Loucy (cell line): ENCODE data around the gene GPC4.

Experiments used
- H2AFZ ChIP-seq: fragments of 200-600 bp; sonication (generic); 2 replicates; pipeline ENCODE4 v1.6.0; 2016; ENCODE audit warnings: antibody characterized with exemption, mild to moderate bottlenecking, low read length, moderate library complexity
- H3F3A ChIP-seq: fragments of 200-600 bp; 2 replicates; pipeline ENCODE4 v1.6.0; 2016; ENCODE audit warnings: antibody characterized with exemption, low read depth, mild to moderate bottlenecking
- H3K27me3 ChIP-seq: fragments of 200-600 bp; sonication (generic); 2 replicates; pipeline ENCODE4 v1.6.1; 2014; ENCODE audit warnings: low read length, mild to moderate bottlenecking; ENCODE audit not compliant: insufficient read depth, poor library complexity, severe bottlenecking
- H3K36me3 ChIP-seq: fragments of 200-600 bp; sonication (generic); 2 replicates; pipeline ENCODE4 v1.6.1; 2016; ENCODE audit warnings: low read length; ENCODE audit not compliant: insufficient read depth
- H3K4me1 ChIP-seq: fragments of 200-600 bp; sonication (generic); 2 replicates; pipeline ENCODE4 v1.5.1; 2014; ENCODE audit warnings: low read length, mild to moderate bottlenecking; ENCODE audit not compliant: insufficient read depth, poor library complexity, severe bottlenecking
- H3K4me2 ChIP-seq: fragments of 200-600 bp; sonication (generic); 2 replicates; pipeline ENCODE4 v1.6.0; 2014; ENCODE audit warnings: antibody characterized with exemption, low read length, low read depth, mild to moderate bottlenecking; ENCODE audit not compliant: poor library complexity, severe bottlenecking
- H3K4me3 ChIP-seq: fragments of 200-600 bp; sonication (generic); 2 replicates; pipeline ENCODE4 v1.5.1; 2014; ENCODE audit warnings: low read length, mild to moderate bottlenecking, mixed read lengths; ENCODE audit not compliant: poor library complexity, severe bottlenecking
- H3K79me2 ChIP-seq: fragments of 200-600 bp; sonication (generic); 2 replicates; pipeline ENCODE4 v1.6.1; 2014; ENCODE audit warnings: low read length; ENCODE audit not compliant: insufficient read depth
- H3K9ac ChIP-seq: fragments of 200-600 bp; sonication (generic); 2 replicates; pipeline ENCODE4 v1.6.0; 2014; ENCODE audit warnings: mild to moderate bottlenecking, low read depth, low read length, moderate library complexity; ENCODE audit not compliant: poor library complexity, severe bottlenecking
- H3K9me2 ChIP-seq: fragments of 200-600 bp; sonication (generic); replicated peaks from 2 replicates; pipeline ENCODE4 v1.6.1; 2016; ENCODE audit warnings: low read depth, low read length, mixed read lengths
- H3K9me3 ChIP-seq: fragments of 200-600 bp; sonication (generic); 2 replicates; pipeline ENCODE4 v1.6.1; 2014; ENCODE audit warnings: mild to moderate bottlenecking, antibody characterized with exemption, low read length, low read depth; ENCODE audit not compliant: insufficient read depth
- H4K20me1 ChIP-seq: fragments of 200-600 bp; sonication (generic); 2 replicates; pipeline ENCODE4 v1.6.0; 2014; ENCODE audit warnings: antibody characterized with exemption, low read length, mild to moderate bottlenecking; ENCODE audit not compliant: insufficient read depth, poor library complexity, severe bottlenecking
- EZH2phosphoT487 ChIP-seq: fragments of 200-600 bp; IDR thresholded peaks from 2 replicates; pipeline ENCODE4 v1.6.1; 2018; ENCODE audit warnings: antibody characterized with exemption, mild to moderate bottlenecking, moderate library complexity, borderline replicate concordance
- TF ChIP-seq, protein P1 (sequence below): fragments of 200-600 bp; sonication (generic); conservative IDR thresholded peaks from 2 replicates; pipeline ENCODE4 v1.5.1; 2014; ENCODE audit warnings: mild to moderate bottlenecking, antibody characterized with exemption, low read length

The GPC4 gene

DNA sequence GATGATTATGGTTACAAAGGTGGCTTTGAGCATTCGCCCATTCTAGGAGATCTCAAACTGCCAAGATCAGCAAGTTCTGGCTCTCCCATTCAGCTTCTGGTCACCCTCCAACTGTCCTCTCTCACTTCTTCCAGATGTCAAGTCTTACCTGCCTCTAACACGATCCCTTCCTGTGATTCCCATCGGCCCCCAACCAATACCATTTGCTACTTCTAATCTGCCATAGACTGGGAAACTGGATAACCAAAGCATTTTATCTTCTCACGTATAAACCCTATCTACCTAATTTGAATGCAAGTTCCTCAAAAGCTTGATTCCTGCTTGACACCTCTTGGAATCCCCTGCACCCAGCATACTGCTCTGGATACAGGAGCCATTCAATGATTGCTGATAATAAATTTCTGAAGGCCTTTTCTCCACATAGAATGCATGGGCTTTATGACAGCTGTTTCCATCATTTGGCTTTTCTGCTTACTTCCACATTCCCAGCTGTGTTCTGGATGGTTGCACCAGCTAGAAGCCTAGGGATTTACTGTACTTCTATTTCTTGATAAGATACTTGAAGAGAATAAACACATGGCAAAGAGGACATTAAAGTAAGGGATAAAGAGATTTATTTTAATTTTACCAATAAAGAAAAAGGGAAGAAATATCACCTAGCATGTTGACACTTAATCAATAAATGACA, 9.6 kb downstream of the GPC4 start:
- Histone ChIP-seq H3K4me1 (peaks cover 19% of the 10 kb centered on the region), H3K36me3 (no peaks in the 10 kb centered on the region), H3K9me2 (no peaks in the 10 kb centered on the region), H2AFZ (no peak overlapping the region), H3K4me2 (no peak overlapping the region), H3F3A (no peaks in the 10 kb centered on the region), H4K20me1 (no peaks in the 10 kb centered on the region), H3K79me2 (no peaks in the 10 kb centered on the region), H3K27me3 (no peaks in the 10 kb centered on the region), H3K9me3 (no peaks in the 10 kb centered on the region), H3K4me3 (no peak overlapping the region), H3K9ac (no peak overlapping the region)
- TF ChIP-seq EZH2phosphoT487: no peak
- TF ChIP-seq, protein P1, sequence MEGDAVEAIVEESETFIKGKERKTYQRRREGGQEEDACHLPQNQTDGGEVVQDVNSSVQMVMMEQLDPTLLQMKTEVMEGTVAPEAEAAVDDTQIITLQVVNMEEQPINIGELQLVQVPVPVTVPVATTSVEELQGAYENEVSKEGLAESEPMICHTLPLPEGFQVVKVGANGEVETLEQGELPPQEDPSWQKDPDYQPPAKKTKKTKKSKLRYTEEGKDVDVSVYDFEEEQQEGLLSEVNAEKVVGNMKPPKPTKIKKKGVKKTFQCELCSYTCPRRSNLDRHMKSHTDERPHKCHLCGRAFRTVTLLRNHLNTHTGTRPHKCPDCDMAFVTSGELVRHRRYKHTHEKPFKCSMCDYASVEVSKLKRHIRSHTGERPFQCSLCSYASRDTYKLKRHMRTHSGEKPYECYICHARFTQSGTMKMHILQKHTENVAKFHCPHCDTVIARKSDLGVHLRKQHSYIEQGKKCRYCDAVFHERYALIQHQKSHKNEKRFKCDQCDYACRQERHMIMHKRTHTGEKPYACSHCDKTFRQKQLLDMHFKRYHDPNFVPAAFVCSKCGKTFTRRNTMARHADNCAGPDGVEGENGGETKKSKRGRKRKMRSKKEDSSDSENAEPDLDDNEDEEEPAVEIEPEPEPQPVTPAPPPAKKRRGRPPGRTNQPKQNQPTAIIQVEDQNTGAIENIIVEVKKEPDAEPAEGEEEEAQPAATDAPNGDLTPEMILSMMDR: no peak

DNA sequence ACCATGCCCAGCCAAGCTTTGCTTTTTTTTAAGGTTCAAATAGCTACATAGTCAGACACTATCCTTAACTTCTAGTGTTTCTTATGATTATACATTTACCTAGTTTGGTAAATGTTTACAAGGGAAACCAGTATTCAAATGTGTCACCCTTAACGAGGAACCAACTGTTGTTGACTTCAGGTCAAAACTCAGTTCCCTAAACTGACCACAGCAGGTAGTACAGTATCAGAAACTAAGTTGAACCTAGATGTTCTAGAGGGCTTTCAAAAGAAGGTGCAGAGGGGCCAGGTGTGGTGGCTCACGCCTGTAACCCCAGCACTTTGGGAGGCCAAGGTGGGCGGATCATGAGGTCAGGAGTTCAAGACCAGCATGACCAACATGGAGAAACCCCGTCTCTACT, 11.3 kb downstream of the GPC4 start:
- no peaks in the 10 kb centered on the region for H3K9me2 ChIP-seq
- H3K4me1 ChIP-seq: peaks cover 19% of the 10 kb centered on the region
- no peaks in the 10 kb centered on the region for H3K36me3 ChIP-seq
- no peaks in the 10 kb centered on the region for H3K79me2 ChIP-seq
- no peak for TF ChIP-seq EZH2phosphoT487
- TF ChIP-seq, protein P1: no peak
- no peaks in the 10 kb centered on the region for H3K9me3 ChIP-seq
- H3K4me3 ChIP-seq: no peak overlapping the region
- no peak overlapping the region for H2AFZ ChIP-seq
- H3K4me2 ChIP-seq: no peak overlapping the region
- H4K20me1 ChIP-seq: no peaks in the 10 kb centered on the region
- H3K27me3 ChIP-seq: no peaks in the 10 kb centered on the region
- H3K9ac ChIP-seq: no peak overlapping the region
- no peaks in the 10 kb centered on the region for H3F3A ChIP-seq

DNA sequence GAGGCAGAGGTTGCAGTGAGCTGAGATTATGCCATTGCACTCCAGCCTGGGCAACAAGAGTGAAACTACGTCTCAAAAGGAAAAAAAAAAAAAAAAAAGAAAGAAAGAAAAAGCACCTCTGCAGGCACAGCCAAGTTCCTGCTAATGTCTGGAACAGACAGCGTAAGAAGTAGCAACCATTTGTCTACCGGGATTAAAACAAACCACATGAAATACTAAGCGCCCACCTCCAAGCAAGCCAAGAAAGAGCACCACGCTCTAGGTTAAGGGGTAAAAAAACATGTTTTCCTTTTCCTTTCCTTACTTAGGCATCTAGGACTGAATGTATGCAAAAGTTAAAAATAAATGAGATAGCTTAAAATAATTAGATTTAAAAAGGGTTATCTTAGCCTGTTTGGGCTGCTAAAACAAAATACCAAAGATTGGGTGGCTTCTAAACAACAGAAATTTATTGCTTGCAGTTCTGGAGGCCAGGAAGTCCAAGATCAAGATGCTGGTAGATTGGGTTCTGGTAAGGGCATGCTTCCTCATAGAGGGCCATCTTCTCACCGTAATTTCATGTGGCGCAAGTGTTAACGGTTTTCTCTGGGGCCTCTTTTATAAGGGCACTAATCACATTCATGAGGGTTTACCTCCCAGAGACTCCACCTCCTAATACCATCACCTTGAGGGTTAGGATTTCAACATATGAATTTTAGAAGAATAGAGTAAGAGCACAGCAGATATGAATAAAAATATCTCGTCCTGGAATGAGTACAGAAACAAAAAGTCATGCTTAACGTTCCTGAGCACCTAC, 12.3 kb downstream of the GPC4 start:
- no peak for TF ChIP-seq EZH2phosphoT487
- TF ChIP-seq, protein P1: no peak
- Histone ChIP-seq H3K9me2 (no peaks in the 10 kb centered on the region), H2AFZ (no peak overlapping the region), H3F3A (no peaks in the 10 kb centered on the region), H3K79me2 (no peaks in the 10 kb centered on the region), H4K20me1 (no peaks in the 10 kb centered on the region), H3K4me1 (peaks cover 19% of the 10 kb centered on the region), H3K4me3 (peak overlapping the region; percentile 21), H3K4me2 (peak overlapping the region; percentile 63), H3K9me3 (no peaks in the 10 kb centered on the region), H3K27me3 (no peaks in the 10 kb centered on the region), H3K36me3 (no peaks in the 10 kb centered on the region), H3K9ac (no peak overlapping the region)
